ENCODE measurements around the gene IMPA2. TPM values are rescaled to one million over a fixed set of nuclear protein-coding genes. Genes with fewer than 3 reads are reported as not detected.
A peak's percentile ranks its signal among the peaks of the same experiment; 100 is the strongest.

The IMPA2 gene
- total and polyA plus RNA-seq, 11 donors = 18.1 to 73.0 (median 40.8) TPM

- Histone ChIP-seq H3K27ac (no peak overlapping the region), H3K36me3 (no peaks in the 10 kb centered on the region), H3K27me3 (no peaks in the 10 kb centered on the region), H3K4me3 (no peak overlapping the region), H3K4me1 (no peaks in the 10 kb centered on the region), H3K9me3 (no peaks in the 10 kb centered on the region)
- TF ChIP-seq, protein P1, sequence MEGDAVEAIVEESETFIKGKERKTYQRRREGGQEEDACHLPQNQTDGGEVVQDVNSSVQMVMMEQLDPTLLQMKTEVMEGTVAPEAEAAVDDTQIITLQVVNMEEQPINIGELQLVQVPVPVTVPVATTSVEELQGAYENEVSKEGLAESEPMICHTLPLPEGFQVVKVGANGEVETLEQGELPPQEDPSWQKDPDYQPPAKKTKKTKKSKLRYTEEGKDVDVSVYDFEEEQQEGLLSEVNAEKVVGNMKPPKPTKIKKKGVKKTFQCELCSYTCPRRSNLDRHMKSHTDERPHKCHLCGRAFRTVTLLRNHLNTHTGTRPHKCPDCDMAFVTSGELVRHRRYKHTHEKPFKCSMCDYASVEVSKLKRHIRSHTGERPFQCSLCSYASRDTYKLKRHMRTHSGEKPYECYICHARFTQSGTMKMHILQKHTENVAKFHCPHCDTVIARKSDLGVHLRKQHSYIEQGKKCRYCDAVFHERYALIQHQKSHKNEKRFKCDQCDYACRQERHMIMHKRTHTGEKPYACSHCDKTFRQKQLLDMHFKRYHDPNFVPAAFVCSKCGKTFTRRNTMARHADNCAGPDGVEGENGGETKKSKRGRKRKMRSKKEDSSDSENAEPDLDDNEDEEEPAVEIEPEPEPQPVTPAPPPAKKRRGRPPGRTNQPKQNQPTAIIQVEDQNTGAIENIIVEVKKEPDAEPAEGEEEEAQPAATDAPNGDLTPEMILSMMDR (IDR thresholded peaks at IDR 0.05) = no peak
- no peak for TF ChIP-seq POLR2A (IDR thresholded peaks at IDR 0.05)
- no peak for DNase-seq
- intact Hi-C loops (cut with DNase I) = no loop called here
- whole genome bisulfite sequencing, 4 donors = 85 to 93% (median 88%) methylated on average over 13 to 16 of the region's 16 CpGs
- peak in 2 of 4 donors; percentile 10 to 25 for ATAC-seq
Measured at GRCh38 chr18:12059334-12060181, 78.3 kb downstream of the IMPA2 start.

DNA sequence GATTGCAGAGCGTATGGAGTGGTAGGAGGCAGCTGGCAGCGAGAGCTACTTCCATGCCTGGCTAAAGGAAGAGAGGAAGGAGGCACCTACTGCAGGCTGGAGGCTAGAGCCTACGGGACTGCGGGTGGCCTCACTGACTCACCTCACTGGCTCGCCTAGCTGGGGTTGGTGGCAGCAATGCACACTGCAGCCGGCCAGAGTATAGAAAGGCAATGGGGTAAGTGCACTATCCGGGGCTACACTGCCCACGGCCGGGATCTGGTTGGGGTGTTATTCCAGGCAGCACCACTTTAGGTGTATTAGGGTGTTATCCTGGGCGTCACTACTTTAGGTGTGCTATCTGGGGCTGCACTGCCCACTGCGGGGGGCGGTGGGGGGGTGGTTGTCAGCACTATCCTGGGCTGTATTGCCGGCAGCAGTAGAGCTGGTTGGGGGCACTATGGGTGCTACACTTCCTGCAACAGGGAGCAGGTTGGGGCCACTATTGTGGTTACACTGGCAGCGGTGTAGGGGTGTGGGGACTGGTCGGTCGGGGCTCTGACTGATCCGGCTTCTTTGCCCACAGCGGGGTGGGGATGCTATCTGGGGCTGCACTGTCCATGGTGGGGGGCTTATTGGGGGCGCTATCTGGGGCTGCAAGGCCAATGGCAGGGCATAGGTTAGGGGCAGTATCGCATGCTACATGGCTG lies 79.0 kb downstream of the IMPA2 start:
- Histone ChIP-seq H3K9me3 (no peaks in the 10 kb centered on the region), H3K4me1 (no peaks in the 10 kb centered on the region), H3K36me3 (no peaks in the 10 kb centered on the region), H3K27me3 (no peaks in the 10 kb centered on the region), H3K4me3 (no peak overlapping the region), H3K27ac (no peak overlapping the region)
- TF ChIP-seq, protein P1 (IDR thresholded peaks at IDR 0.05) = no peak
- TF ChIP-seq POLR2A (IDR thresholded peaks at IDR 0.05) = no peak
- DNase-seq (no peak), ATAC-seq (no peak)
- intact Hi-C loops (cut with DNase I) = no loop called here
- WGBS, 4 donors = 79 to 92% (median 85%) methylated on average over 12 to 20 of the region's 20 CpGs

- H3K36me3 ChIP-seq = no peaks in the 10 kb centered on the region
- no peaks in the 10 kb centered on the region for H3K4me1 ChIP-seq
- no peaks in the 10 kb centered on the region for H3K9me3 ChIP-seq
- no peaks in the 10 kb centered on the region for H3K27me3 ChIP-seq
- no peak overlapping the region for H3K4me3 ChIP-seq
- TF ChIP-seq POLR2A (IDR thresholded peaks at IDR 0.05) = no peak
- TF ChIP-seq, protein P1 (IDR thresholded peaks at IDR 0.05) = no peak
- 84 to 100% (median 87%) methylated on average over 5 to 14 of the region's 14 CpGs for WGBS, 4 donors
- DNase-seq = no peak
- no peak overlapping the region for H3K27ac ChIP-seq
- intact Hi-C loops (cut with DNase I) = no loop called here
- ATAC-seq = no peak
Measured at GRCh38 chr18:12061685-12062084, 80.4 kb downstream of the IMPA2 start.

DNA sequence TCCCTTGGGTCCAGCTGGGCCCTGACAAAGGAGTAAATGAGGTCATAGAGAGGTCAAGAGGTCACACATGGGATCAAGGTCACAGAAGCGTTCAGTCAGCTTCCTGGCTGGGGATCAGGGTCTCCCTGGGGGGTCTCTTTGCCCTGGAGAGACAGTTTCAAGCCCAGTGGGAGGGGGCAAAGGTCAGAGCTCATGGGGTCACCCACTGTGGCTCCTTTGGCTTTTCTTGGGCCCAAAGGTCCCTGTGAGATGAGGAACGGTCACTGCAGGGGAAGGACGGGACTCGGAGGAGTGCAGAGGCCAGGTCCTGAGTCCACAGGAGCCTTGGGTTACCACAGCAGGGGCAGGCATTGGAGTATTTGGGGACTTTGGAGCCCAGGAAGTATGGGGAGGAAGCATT lies 81.7 kb downstream of the IMPA2 start:
- Histone ChIP-seq H3K4me3 (no peak overlapping the region), H3K27ac (peak overlapping the region in 1 of 12 donors; percentile 32), H3K4me1 (no peaks in the 10 kb centered on the region), H3K27me3 (no peaks in the 10 kb centered on the region), H3K9me3 (no peaks in the 10 kb centered on the region), H3K36me3 (no peaks in the 10 kb centered on the region)
- 59 to 88% (median 75%) methylated on average over 4 of the region's 4 CpGs for WGBS, 4 donors
- intact Hi-C loops (cut with DNase I) = no loop called here
- TF ChIP-seq, protein P1 (IDR thresholded peaks at IDR 0.05) = no peak
- no peak for TF ChIP-seq POLR2A (IDR thresholded peaks at IDR 0.05)
- ATAC-seq = no peak
- no peak for DNase-seq
